GM23338 (cell line): ENCODE measurements around the gene ABCA12. TPM values are rescaled to one million over a fixed set of nuclear protein-coding genes. Genes with fewer than 3 reads are reported as not detected.

Source experiments
- ATAC-seq: fragments of 200-7000 bp; cut with Tn5 transposase; 3 replicates; pipeline ENCODE4 v1.9.1; 2020
- DNase-seq: peaks from one replicate; pipeline ENCODE4 v3.0.0-alpha.2; 2015; ENCODE audit warnings: low spot score
- H2AFZ ChIP-seq: fragments of 200-600 bp; sonication (generic); 2 replicates; pipeline ENCODE4 v1.8.0; 2016; ENCODE audit warnings: antibody characterized with exemption, mild to moderate bottlenecking, moderate library complexity
- H3F3A ChIP-seq: fragments of 200-600 bp; sonication (generic); replicated peaks from 2 replicates; pipeline ENCODE4 v1.8.0; 2017; ENCODE audit warnings: antibody characterized with exemption, mixed run types, low read depth
- H3K27ac ChIP-seq: fragments of 200-600 bp; sonication (generic); 2 replicates; pipeline ENCODE4 v1.6.1; 2016; ENCODE audit warnings: low read depth
- H3K27me3 ChIP-seq: fragments of 200-600 bp; sonication (generic); 2 replicates; pipeline ENCODE4 v1.8.0; 2016; ENCODE audit warnings: mild to moderate bottlenecking, mixed run types, moderate library complexity; ENCODE audit not compliant: insufficient read depth
- H3K36me3 ChIP-seq: fragments of 200-600 bp; sonication (generic); 2 replicates; pipeline ENCODE4 v1.8.0; 2016; ENCODE audit warnings: mild to moderate bottlenecking; ENCODE audit not compliant: insufficient read depth
- H3K4me1 ChIP-seq: fragments of 200-600 bp; sonication (generic); 2 replicates; pipeline ENCODE4 v1.8.0; 2016; ENCODE audit warnings: mild to moderate bottlenecking, moderate library complexity; ENCODE audit not compliant: insufficient read depth
- H3K4me2 ChIP-seq: fragments of 200-600 bp; sonication (generic); 2 replicates; pipeline ENCODE4 v1.7.1; 2017; ENCODE audit warnings: mixed run types
- H3K4me3 ChIP-seq: fragments of 200-600 bp; sonication (generic); 2 replicates; pipeline ENCODE4 v1.6.1; 2016; ENCODE audit warnings: mixed run types
- H3K79me2 ChIP-seq: fragments of 200-600 bp; sonication (generic); replicated peaks from 2 replicates; pipeline ENCODE4 v1.8.0; 2017; ENCODE audit warnings: mild to moderate bottlenecking; ENCODE audit not compliant: insufficient read depth
- H3K9me2 ChIP-seq: fragments of 200-600 bp; sonication (generic); 2 replicates; pipeline ENCODE4 v1.8.0; 2017; ENCODE audit not compliant: insufficient read depth
- H4K20me1 ChIP-seq: fragments of 200-600 bp; sonication (generic); replicated peaks from 2 replicates; pipeline ENCODE4 v1.8.0; 2017; ENCODE audit warnings: mild to moderate bottlenecking; ENCODE audit not compliant: insufficient read depth
- H3K27ac Mint-ChIP-seq: 2 replicates; pipeline ENCODE4 v1.8.0; 2020; ENCODE audit warnings: inconsistent platforms, mild to moderate bottlenecking, moderate library complexity, mixed read lengths
- H3K27me3 Mint-ChIP-seq: 3 replicates; pipeline ENCODE4 v1.8.0; 2022; ENCODE audit warnings: low read depth, mild to moderate bottlenecking, moderate library complexity, mixed read lengths, inconsistent platforms; ENCODE audit not compliant: insufficient read depth, poor library complexity
- H3K36me3 Mint-ChIP-seq: 3 replicates; pipeline ENCODE4 v1.8.0; 2021; ENCODE audit warnings: low read depth, mild to moderate bottlenecking, inconsistent platforms, moderate library complexity, mixed read lengths
- H3K4me1 Mint-ChIP-seq: 3 replicates; pipeline ENCODE4 v1.8.0; 2020; ENCODE audit warnings: mild to moderate bottlenecking, inconsistent platforms, mixed read lengths
- H3K4me3 Mint-ChIP-seq: 3 replicates; pipeline ENCODE4 v1.8.0; 2021; ENCODE audit warnings: moderate library complexity, mild to moderate bottlenecking, inconsistent platforms, mixed read lengths
- H3K9me3 Mint-ChIP-seq: 3 replicates; pipeline ENCODE4 v1.8.0; 2020; ENCODE audit warnings: moderate library complexity, mild to moderate bottlenecking, inconsistent platforms, mixed read lengths
- EZH2 ChIP-seq: fragments of 200-600 bp; sonication (generic); IDR thresholded peaks from one replicate; pipeline ENCODE4 v1.8.0; 2017; ENCODE audit warnings: antibody characterized with exemption, mild to moderate bottlenecking, low read depth; ENCODE audit not compliant: unreplicated experiment
- REST ChIP-seq: IDR thresholded peaks from one replicate; pipeline ENCODE4 v1.6.1; 2018; ENCODE audit warnings: antibody characterized with exemption; ENCODE audit not compliant: unreplicated experiment
- ZNF331 ChIP-seq: fragments of 250-450 bp; sonication (Bioruptor Pico); IDR thresholded peaks from 2 replicates; pipeline ENCODE4 v1.5.0; 2020; ENCODE audit warnings: low read depth, mild to moderate bottlenecking, moderate library complexity
- ZNF462 ChIP-seq: fragments of 250-450 bp; sonication (Bioruptor Pico); IDR thresholded peaks from 2 replicates; pipeline ENCODE4 v1.5.0; 2020; ENCODE audit warnings: mild to moderate bottlenecking, moderate library complexity
- polyA plus RNA-seq: library from polyadenylated mRNA; unstranded; fragments of >200 nt; fragmentation: Nextera tagmentation; extraction: Ambion mirVana; gene quantifications from 2 replicates; pipeline ENCODE4 v1.2.1, GENCODE V29; 2016
- total RNA-seq: library from RNA; depleted of rRNA; stranded (reverse); fragments of >200 nt; shearing (Covaris generic); gene quantifications from 2 replicates; pipeline ENCODE4 v1.2.3, GENCODE V29; 2014

Gene ABCA12
- total and polyA plus RNA-seq, 2 experiments from 2014 or later, result 0.05 to 0.10 TPM

GRCh38 chr2:215119847-215120246 is 18.6 kb downstream of the ABCA12 start:
- peaks cover 4% of the 10 kb centered on the region; the same call in 1 of the 2 replicates for H3K9me2 ChIP-seq
- no peak overlapping the region for H3K4me2 ChIP-seq
- no peaks in the 10 kb centered on the region for H4K20me1 ChIP-seq
- Mint-ChIP-seq H3K4me1 (no peaks in the 10 kb centered on the region), H3K27me3 (no peaks in the 10 kb centered on the region), H3K36me3 (no peaks in the 10 kb centered on the region; the same call in 2 of the 3 replicates), H3K27ac (no peak overlapping the region), H3K4me3 (no peak overlapping the region), H3K9me3 (peaks cover 7% of the 10 kb centered on the region; the same call in 2 of the 3 replicates)
- H3F3A ChIP-seq, result no peaks in the 10 kb centered on the region
- DNase-seq (no peak), ATAC-seq (no peak)
- no peaks in the 10 kb centered on the region for H3K79me2 ChIP-seq
- H3K36me3 ChIP-seq, result no peaks in the 10 kb centered on the region
- H3K4me1 ChIP-seq, result no peaks in the 10 kb centered on the region
- no peak overlapping the region for H2AFZ ChIP-seq
- H3K27ac ChIP-seq, result no peak overlapping the region
- TF ChIP-seq ZNF331, result no peak
- TF ChIP-seq ZNF462 (CRISPR knock-in tag), result no peak
- no peak for TF ChIP-seq REST
- no peak for TF ChIP-seq EZH2
- H3K27me3 ChIP-seq, result no peaks in the 10 kb centered on the region
- no peak overlapping the region for H3K4me3 ChIP-seq
